BLaER1 (cell line): ENCODE results near the gene GFOD2.

Source experiments
- H3K27ac ChIP-seq: shearing (Covaris generic); formaldehyde crosslinking; 2 replicates; pipeline ENCODE4 v1.8.1; 2022
- H3K27me3 ChIP-seq: shearing (Covaris generic); formaldehyde crosslinking; 2 replicates; pipeline ENCODE4 v1.8.1; 2022
- H3K36me3 ChIP-seq: shearing (Covaris generic); formaldehyde crosslinking; 2 replicates; pipeline ENCODE4 v1.8.1; 2022
- H3K4me1 ChIP-seq: shearing (Covaris generic); formaldehyde crosslinking; 2 replicates; pipeline ENCODE4 v1.8.1; 2022
- H3K4me2 ChIP-seq: shearing (Covaris generic); formaldehyde crosslinking; 2 replicates; pipeline ENCODE4 v1.8.1; 2022
- H3K4me3 ChIP-seq: shearing (Covaris generic); formaldehyde crosslinking; 2 replicates; pipeline ENCODE4 v1.8.1; 2022
- H3K9ac ChIP-seq: shearing (Covaris generic); formaldehyde crosslinking; 2 replicates; pipeline ENCODE4 v1.8.1; 2022
- H3K9me3 ChIP-seq: shearing (Covaris generic); formaldehyde crosslinking; 2 replicates; pipeline ENCODE4 v1.8.1; 2022
- H4K20me1 ChIP-seq: shearing (Covaris generic); formaldehyde crosslinking; 2 replicates; pipeline ENCODE4 v1.8.1; 2022
- Cebpa-rat ChIP-seq: shearing (Covaris generic); IDR thresholded peaks from 2 replicates; pipeline ENCODE4 v1.8.1; 2022

GFOD2 gene

GRCh38 chr16:67723151-67723910 lies 4.2 kb upstream of the GFOD2 start:
- peaks cover 44% of the 10 kb centered on the region for H3K4me1 ChIP-seq
- no peaks in the 10 kb centered on the region for H3K27me3 ChIP-seq
- peak overlapping the region; percentile 8 for H3K4me2 ChIP-seq
- peaks cover 59% of the 10 kb centered on the region for H3K36me3 ChIP-seq
- no peak for TF ChIP-seq Cebpa-rat
- H3K9me3 ChIP-seq: no peaks in the 10 kb centered on the region
- no peak overlapping the region for H3K4me3 ChIP-seq
- H3K9ac ChIP-seq: no peak overlapping the region
- H4K20me1 ChIP-seq: 0 out of 2 replicates have a peak, but pooled peaks cover 2% of the 10 kb centered on the region
- peak overlapping the region; percentile 8; the same call in 1 of the 2 replicates for H3K27ac ChIP-seq

GRCh38 chr16:67720236-67720635 lies 1.1 kb upstream of the GFOD2 start:
- Histone ChIP-seq H3K4me3 (no peak overlapping the region; the same call in 1 of the 2 replicates), H3K9ac (peak overlapping the region; percentile 91; the same call in 1 of the 2 replicates), H3K36me3 (peaks cover 36% of the 10 kb centered on the region), H3K9me3 (no peaks in the 10 kb centered on the region), H3K27ac (peak overlapping the region; percentile 92), H4K20me1 (peaks cover 25% of the 10 kb centered on the region), H3K27me3 (no peaks in the 10 kb centered on the region), H3K4me1 (peaks cover 49% of the 10 kb centered on the region), H3K4me2 (peak overlapping the region; percentile 97)
- TF ChIP-seq Cebpa-rat: no peak

- Histone ChIP-seq H3K27ac (peak overlapping the region; percentile 92), H3K4me2 (peak overlapping the region; percentile 97), H3K27me3 (no peaks in the 10 kb centered on the region), H3K4me3 (peak overlapping the region; percentile 94), H3K9me3 (no peaks in the 10 kb centered on the region), H3K4me1 (peaks cover 54% of the 10 kb centered on the region), H3K36me3 (peaks cover 31% of the 10 kb centered on the region), H3K9ac (peak overlapping the region; percentile 91), H4K20me1 (peaks cover 30% of the 10 kb centered on the region)
- no peak for TF ChIP-seq Cebpa-rat
Observed at GRCh38 chr16:67719778-67720144, 645 bp upstream of the GFOD2 start.

GRCh38 chr16:67718668-67719047 lies 458 bp downstream of the GFOD2 start:
- Histone ChIP-seq H4K20me1 (peaks cover 41% of the 10 kb centered on the region), H3K27me3 (no peaks in the 10 kb centered on the region), H3K36me3 (peaks cover 26% of the 10 kb centered on the region), H3K4me1 (peaks cover 58% of the 10 kb centered on the region), H3K4me2 (peak overlapping the region; percentile 97), H3K4me3 (peak overlapping the region; percentile 94), H3K27ac (peak overlapping the region; percentile 92), H3K9ac (peak overlapping the region; percentile 91), H3K9me3 (no peaks in the 10 kb centered on the region)
- TF ChIP-seq Cebpa-rat: no peak

GRCh38 chr16:67716097-67716496 lies 3.0 kb downstream of the GFOD2 start:
- Histone ChIP-seq H3K4me3 (no peak overlapping the region), H3K36me3 (peaks cover 29% of the 10 kb centered on the region; the same call in 1 of the 2 replicates), H3K27me3 (no peaks in the 10 kb centered on the region), H3K4me2 (no peak overlapping the region), H3K27ac (no peak overlapping the region), H3K9ac (no peak overlapping the region), H3K4me1 (peaks cover 46% of the 10 kb centered on the region), H3K9me3 (no peaks in the 10 kb centered on the region), H4K20me1 (peaks cover 55% of the 10 kb centered on the region)
- no peak for TF ChIP-seq Cebpa-rat

GRCh38 chr16:67714522-67714921 lies 4.6 kb downstream of the GFOD2 start:
- Histone ChIP-seq H3K4me3 (no peak overlapping the region), H3K4me1 (peaks cover 36% of the 10 kb centered on the region), H3K27me3 (no peaks in the 10 kb centered on the region), H3K9ac (0 out of 2 replicates have a peak overlapping the region, but pooled peaks have one; percentile 15), H3K36me3 (peaks cover 42% of the 10 kb centered on the region), H4K20me1 (peaks cover 70% of the 10 kb centered on the region), H3K27ac (no peak overlapping the region), H3K4me2 (peak overlapping the region; percentile 36), H3K9me3 (no peaks in the 10 kb centered on the region)
- TF ChIP-seq Cebpa-rat: no peak

- Histone ChIP-seq H3K4me3 (no peak overlapping the region), H3K4me2 (no peak overlapping the region; the same call in 1 of the 2 replicates), H3K4me1 (peaks cover 36% of the 10 kb centered on the region), H3K9ac (0 out of 2 replicates have a peak overlapping the region, but pooled peaks have one; percentile 15), H3K36me3 (peaks cover 48% of the 10 kb centered on the region), H3K27ac (no peak overlapping the region), H4K20me1 (peaks cover 78% of the 10 kb centered on the region), H3K27me3 (no peaks in the 10 kb centered on the region), H3K9me3 (no peaks in the 10 kb centered on the region)
- TF ChIP-seq Cebpa-rat: peak; percentile 5; the same call in 1 of the 2 replicates
Observed at GRCh38 chr16:67713647-67714273, 5.4 kb downstream of the GFOD2 start.

GRCh38 chr16:67710607-67711006 lies 8.5 kb downstream of the GFOD2 start:
- Histone ChIP-seq H3K4me3 (no peak overlapping the region), H3K9ac (no peak overlapping the region), H3K36me3 (peaks cover 54% of the 10 kb centered on the region), H4K20me1 (peaks cover 63% of the 10 kb centered on the region), H3K4me2 (no peak overlapping the region), H3K9me3 (peaks cover 5% of the 10 kb centered on the region; the same call in 1 of the 2 replicates), H3K27me3 (no peaks in the 10 kb centered on the region), H3K4me1 (peaks cover 15% of the 10 kb centered on the region), H3K27ac (no peak overlapping the region)
- TF ChIP-seq Cebpa-rat: no peak

GRCh38 chr16:67709050-67709449 lies 10.1 kb downstream of the GFOD2 start:
- H3K27me3 ChIP-seq: no peaks in the 10 kb centered on the region
- peaks cover 3% of the 10 kb centered on the region for H3K4me1 ChIP-seq
- peaks cover 64% of the 10 kb centered on the region for H4K20me1 ChIP-seq
- no peak overlapping the region for H3K27ac ChIP-seq
- peaks cover 5% of the 10 kb centered on the region; the same call in 1 of the 2 replicates for H3K9me3 ChIP-seq
- H3K9ac ChIP-seq: no peak overlapping the region
- H3K36me3 ChIP-seq: peaks cover 58% of the 10 kb centered on the region
- no peak overlapping the region for H3K4me3 ChIP-seq
- no peak for TF ChIP-seq Cebpa-rat
- no peak overlapping the region for H3K4me2 ChIP-seq

- TF ChIP-seq Cebpa-rat: no peak
- H3K9ac ChIP-seq: no peak overlapping the region
Observed at GRCh38 chr16:67708368-67708771, 10.7 kb downstream of the GFOD2 start.

More at GRCh38 chr16:67708368-67708771, 10.7 kb downstream of the GFOD2 start:
- peaks cover 5% of the 10 kb centered on the region; the same call in 1 of the 2 replicates for H3K9me3 ChIP-seq
- H3K36me3 ChIP-seq: peaks cover 51% of the 10 kb centered on the region
- H3K27me3 ChIP-seq: no peaks in the 10 kb centered on the region
- H3K27ac ChIP-seq: no peak overlapping the region
- no peak overlapping the region for H3K4me2 ChIP-seq
- peaks cover 64% of the 10 kb centered on the region for H4K20me1 ChIP-seq
- H3K4me3 ChIP-seq: no peak overlapping the region
- H3K4me1 ChIP-seq: peaks cover 4% of the 10 kb centered on the region; the same call in 1 of the 2 replicates
